ENCODE results near the gene MAST4. TPM values are rescaled to one million over a fixed set of nuclear protein-coding genes. Genes with fewer than 3 reads are reported as not detected.

MAST4 gene
- total and polyA plus RNA-seq, 2 of the 8 experiments (the other 6 are each of a cell fraction or from before 2014, with no cell fraction given): 1.5 to 2.6 TPM

DNA sequence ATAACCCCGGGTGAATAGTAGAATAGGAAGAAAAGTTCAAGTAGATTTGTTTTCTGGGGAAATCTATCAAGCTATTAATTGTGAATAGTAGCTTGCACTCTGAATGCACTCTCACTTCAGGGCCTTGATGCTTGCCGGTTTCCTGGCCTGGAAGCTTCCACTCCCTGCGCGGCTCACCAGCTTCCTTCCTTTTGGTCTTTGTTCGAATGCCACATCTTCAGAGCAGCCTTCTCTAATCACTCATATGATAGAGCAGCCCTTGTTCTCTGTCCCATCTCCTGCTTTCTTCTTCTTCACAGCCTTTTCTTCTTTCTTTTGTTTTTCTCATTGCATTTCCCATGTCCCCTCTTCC lies 146.7 kb downstream of the MAST4 start:
- H3K18ac ChIP-seq (ENCODE audit: extremely low read depth, low read length): no peak overlapping the region
- H3K4me3 ChIP-seq (ENCODE audit: extremely low read depth in 1 of 4, insufficient read depth in 2 of 4, low read depth in 3 of 4, low read length in 4 of 4): no peak overlapping the region
- H3K23ac ChIP-seq (ENCODE audit: insufficient read length): no peak overlapping the region
- POLR2A ChIA-PET (ENCODE audit: partially characterized antibody): no interaction called here
- H4K20me1 ChIP-seq (replicated peaks in 1 of 2; ENCODE audit: control insufficient read depth in 1 of 2, insufficient read depth in 2 of 2, low read length in 2 of 2): no peaks in the 10 kb centered on the region
- 92% methylated on average over 5 of the region's 5 CpGs; no CpG with 5 or more reads in 1 of the 2 experiments for WGBS, 2 experiments (ENCODE audit: extremely low coverage in 1 of 2, insufficient coverage in 1 of 2, insufficient read length in 1 of 2, insufficient replicate concordance in 2 of 2, low coverage in 1 of 2, low lambda C conversion rate in 2 of 2, missing lambda C conversion rate in 1 of 2)
- H3K36me3 ChIP-seq (ENCODE audit: control insufficient read depth in 2 of 4, insufficient read depth in 4 of 4, low read length in 3 of 4): no peaks in the 10 kb centered on the region
- H2BK12ac ChIP-seq (ENCODE audit: low read depth, low read length): no peak overlapping the region
- H3K56ac ChIP-seq (replicated peaks; ENCODE audit: insufficient read length, low read depth, low read length): no peak overlapping the region
- H3K4me1 ChIP-seq (replicated peaks in 1 of 4; ENCODE audit: control insufficient read depth in 3 of 4, insufficient read depth in 4 of 4, low read length in 3 of 4): no peaks in the 10 kb centered on the region
- H3K27ac ChIP-seq (ENCODE audit: low read depth, low read length): no peak overlapping the region
- FAIRE-seq (no peak), DNase-seq (ENCODE audit: low read depth in 1 of 2, low spot score in 2 of 2) (no peak)
- no peak overlapping the region for H2AFZ ChIP-seq (ENCODE audit: low read length)
- H3K14ac ChIP-seq (ENCODE audit: insufficient read length): no peak overlapping the region
- H2BK20ac ChIP-seq (ENCODE audit: low read length): no peak overlapping the region
- H3K27me3 ChIP-seq (replicated peaks in 1 of 4; ENCODE audit: control insufficient read depth in 3 of 4, extremely low read depth in 1 of 4, insufficient read depth in 3 of 4, low read length in 3 of 4): no peaks in the 10 kb centered on the region
- no peaks in the 10 kb centered on the region for H3K79me2 ChIP-seq (ENCODE audit: control insufficient read depth in 1 of 2, insufficient read depth in 2 of 2, low read length in 2 of 2)
- no peak overlapping the region for H2BK15ac ChIP-seq (ENCODE audit: low read length)
- no peak overlapping the region for H2BK120ac ChIP-seq (replicated peaks; ENCODE audit: low read depth, low read length)
- CTCF ChIA-PET (ENCODE audit: partially characterized antibody): interaction anchor here (0.8 to 4.6 kb wide), 13 partner anchors 9 to 436 kb away, joined by 3 to 40 read pairs (median 6); no protein-coding TSS in a partner anchor
- no peak overlapping the region for H4K91ac ChIP-seq (replicated peaks; ENCODE audit: insufficient read length, low read length)
- H3K4ac ChIP-seq (replicated peaks; ENCODE audit: insufficient read length, low read depth, low read length): no peak overlapping the region
- H3K4me2 ChIP-seq (ENCODE audit: insufficient read depth in 1 of 2, low read depth in 2 of 2, low read length in 2 of 2): no peak overlapping the region
- no peak overlapping the region for H4K5ac ChIP-seq (ENCODE audit: insufficient read length, low read depth, low read length)
- no peak for TF ChIP-seq TAF1 (IDR thresholded peaks at IDR 0.05; ENCODE audit: low read depth, low read length)
- TF ChIP-seq NRF1 (IDR thresholded peaks at IDR 0.05; ENCODE audit: low read depth, low read length): no peak
- TF ChIP-seq JUN (IDR thresholded peaks at IDR 0.05; ENCODE audit: low read depth, low read length): no peak
- TF ChIP-seq HDAC6 (IDR thresholded peaks at IDR 0.05; ENCODE audit: low read depth, low read length): no peak
- TF ChIP-seq RFX5 (IDR thresholded peaks at IDR 0.05; ENCODE audit: borderline replicate concordance, low read depth, low read length): no peak
- no peak for TF ChIP-seq NANOG (IDR thresholded peaks at IDR 0.05; ENCODE audit: insufficient read depth, low read depth, low read length, poor library complexity, severe bottlenecking)
- no peak for TF ChIP-seq EGR1 (IDR thresholded peaks at IDR 0.05; ENCODE audit: borderline replicate concordance, low read depth, low read length)
- TF ChIP-seq PHF8 (conservative IDR thresholded peaks at IDR 0.05; ENCODE audit: low read depth, low read length): no peak
- TF ChIP-seq POLR2AphosphoS5 (IDR thresholded peaks at IDR 0.05; ENCODE audit: low read depth, low read length): no peak
- no peak overlapping the region for H4K8ac ChIP-seq (ENCODE audit: extremely low read depth, insufficient read depth, low read length)
- H3K9me3 ChIP-seq (ENCODE audit: insufficient read depth in 2 of 2, low read depth in 1 of 2, low read length in 1 of 2): no peaks in the 10 kb centered on the region
- H3K79me1 ChIP-seq (ENCODE audit: low read depth, low read length): no peaks in the 10 kb centered on the region
- no peak overlapping the region for H2AK5ac ChIP-seq (ENCODE audit: low read depth, low read length)
- no peak overlapping the region for H2BK5ac ChIP-seq (ENCODE audit: low read depth, low read length)
- H3K9ac ChIP-seq (replicated peaks in 1 of 4; ENCODE audit: extremely low read depth in 1 of 4, low read depth in 3 of 4, low read length in 3 of 4): no peak overlapping the region
- no peaks in the 10 kb centered on the region for H3K23me2 ChIP-seq (ENCODE audit: low read depth, low read length)

Measured in H1 (cell line).